Astrocyte (in vitro differentiated cells and primary cell): ENCODE measurements around the gene PADI6. TPM values are rescaled to one million over a fixed set of nuclear protein-coding genes. Genes with fewer than 3 reads are reported as not detected.
"Not testable (repeated sequence)": the region's sequence is repeated elsewhere in the genome, so short reads cannot be mapped to it uniquely, and the experiment has no call there.

ENCODE experiments used
- DNase-seq: peaks from one replicate; pipeline ENCODE4 v3.0.0-alpha.2; 2010; ENCODE audit warnings: low read depth
- FAIRE-seq: peaks from 2 replicates; lab custom pipeline; 2011; peaks lifted over from hg19 to GRCh38; lab: Jason Lieb, UNC
- H2AFZ ChIP-seq: 2 replicates; pipeline ENCODE4 v1.6.0; 2012; ENCODE audit warnings: low read depth, low read length, inconsistent platforms
- H3K27ac ChIP-seq: 2 replicates; pipeline ENCODE4 v1.5.1; 2011; ENCODE audit warnings: low read depth, low read length, inconsistent platforms
- H3K27me3 ChIP-seq: 2 replicates; pipeline ENCODE4 v1.6.0; 2011; ENCODE audit warnings: low read length, inconsistent platforms; ENCODE audit not compliant: insufficient read depth
- H3K36me3 ChIP-seq: 2 replicates; pipeline ENCODE4 v1.5.1; 2011; ENCODE audit warnings: low read length, inconsistent platforms; ENCODE audit not compliant: insufficient read depth
- H3K4me1 ChIP-seq: 2 replicates; pipeline ENCODE4 v1.5.1; 2011; ENCODE audit warnings: low read length, inconsistent platforms; ENCODE audit not compliant: insufficient read depth
- H3K4me2 ChIP-seq: 2 replicates; pipeline ENCODE4 v1.6.0; 2012; ENCODE audit warnings: low read length, inconsistent platforms
- H3K4me3 ChIP-seq: 2 replicates; pipeline ENCODE4 v1.5.1; 2011; ENCODE audit warnings: low read depth, mild to moderate bottlenecking, low read length, inconsistent platforms; ENCODE audit not compliant: insufficient read depth
- H3K79me2 ChIP-seq: 2 replicates; pipeline ENCODE4 v1.6.0; 2012; ENCODE audit warnings: mild to moderate bottlenecking, low read length, inconsistent platforms; ENCODE audit not compliant: insufficient read depth
- H3K9ac ChIP-seq: 2 replicates; pipeline ENCODE4 v1.6.0; 2012; ENCODE audit warnings: mild to moderate bottlenecking, low read length, inconsistent platforms
- H3K9me3 ChIP-seq: 2 replicates; pipeline ENCODE4 v1.5.1; 2012; ENCODE audit warnings: low read depth, mild to moderate bottlenecking, low read length, inconsistent platforms; ENCODE audit not compliant: insufficient read depth
- H4K20me1 ChIP-seq: 2 replicates; pipeline ENCODE4 v1.6.0; 2012; ENCODE audit warnings: low read length, inconsistent platforms; ENCODE audit not compliant: insufficient read depth
- H3K27ac Mint-ChIP-seq: one replicate; pipeline ENCODE4 v1.8.0; 2021; ENCODE audit warnings: mild to moderate bottlenecking, mixed read lengths; ENCODE audit not compliant: unreplicated experiment
- H3K27me3 Mint-ChIP-seq: one replicate; pipeline ENCODE4 v1.8.0; 2021; ENCODE audit warnings: low read depth, mixed read lengths; ENCODE audit not compliant: unreplicated experiment
- H3K36me3 Mint-ChIP-seq: one replicate; pipeline ENCODE4 v1.8.0; 2021; ENCODE audit warnings: low read depth, mixed read lengths; ENCODE audit not compliant: unreplicated experiment
- H3K4me1 Mint-ChIP-seq: one replicate; pipeline ENCODE4 v1.8.0; 2021; ENCODE audit warnings: low read depth, mixed read lengths; ENCODE audit not compliant: unreplicated experiment
- H3K4me3 Mint-ChIP-seq: one replicate; pipeline ENCODE4 v1.8.0; 2021; ENCODE audit warnings: mild to moderate bottlenecking, moderate library complexity, mixed read lengths; ENCODE audit not compliant: unreplicated experiment
- H3K9me3 Mint-ChIP-seq: one replicate; pipeline ENCODE4 v1.8.0; 2021; ENCODE audit warnings: mild to moderate bottlenecking, mixed read lengths; ENCODE audit not compliant: unreplicated experiment
- EZH2 ChIP-seq: IDR thresholded peaks from 2 replicates; pipeline ENCODE4 v1.6.1; 2012; ENCODE audit warnings: mild to moderate bottlenecking, low read length, inconsistent platforms; ENCODE audit not compliant: insufficient read depth
- total RNA-seq: library from RNA; stranded (reverse); gene quantifications from 2 replicates; pipeline ENCODE4 v1.2.1, GENCODE V29; 2021
- TF ChIP-seq, protein P1 (sequence below): IDR thresholded peaks from 2 replicates; pipeline ENCODE4 v1.5.1; 2011; ENCODE audit warnings: low read depth, mild to moderate bottlenecking, inconsistent platforms, low read length, moderate library complexity; ENCODE audit not compliant: insufficient read depth

The PADI6 gene
- total RNA-seq, 1 donor from 2014 or later, result not detected

DNA sequence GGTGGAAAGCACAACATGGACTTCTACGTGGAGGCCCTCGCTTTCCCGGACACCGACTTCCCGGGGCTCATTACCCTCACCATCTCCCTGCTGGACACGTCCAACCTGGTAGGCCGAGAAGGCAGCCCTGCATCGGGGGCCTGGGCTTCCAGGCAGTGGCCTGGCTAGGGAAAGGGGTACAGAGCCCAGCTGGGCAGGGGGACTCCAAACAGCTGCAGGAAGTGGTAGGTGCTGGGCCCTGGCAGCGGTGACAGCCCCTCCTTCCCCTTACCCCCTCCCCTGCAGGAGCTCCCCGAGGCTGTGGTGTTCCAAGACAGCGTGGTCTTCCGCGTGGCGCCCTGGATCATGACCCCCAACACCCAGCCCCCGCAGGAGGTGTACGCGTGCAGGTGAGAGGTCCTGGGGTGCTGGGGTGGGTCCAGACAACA lies 30.0 kb upstream of the PADI6 start:
- Histone ChIP-seq H4K20me1 (no peaks in the 10 kb centered on the region), H3K9ac (no peak overlapping the region), H3K4me1 (no peaks in the 10 kb centered on the region), H3K36me3 (no peaks in the 10 kb centered on the region), H3K27me3 (no peaks in the 10 kb centered on the region), H3K27ac (no peak overlapping the region), H3K9me3 (no peaks in the 10 kb centered on the region), H3K4me3 (no peak overlapping the region), H2AFZ (no peak overlapping the region), H3K4me2 (no peak overlapping the region), H3K79me2 (no peaks in the 10 kb centered on the region)
- TF ChIP-seq, protein P1, sequence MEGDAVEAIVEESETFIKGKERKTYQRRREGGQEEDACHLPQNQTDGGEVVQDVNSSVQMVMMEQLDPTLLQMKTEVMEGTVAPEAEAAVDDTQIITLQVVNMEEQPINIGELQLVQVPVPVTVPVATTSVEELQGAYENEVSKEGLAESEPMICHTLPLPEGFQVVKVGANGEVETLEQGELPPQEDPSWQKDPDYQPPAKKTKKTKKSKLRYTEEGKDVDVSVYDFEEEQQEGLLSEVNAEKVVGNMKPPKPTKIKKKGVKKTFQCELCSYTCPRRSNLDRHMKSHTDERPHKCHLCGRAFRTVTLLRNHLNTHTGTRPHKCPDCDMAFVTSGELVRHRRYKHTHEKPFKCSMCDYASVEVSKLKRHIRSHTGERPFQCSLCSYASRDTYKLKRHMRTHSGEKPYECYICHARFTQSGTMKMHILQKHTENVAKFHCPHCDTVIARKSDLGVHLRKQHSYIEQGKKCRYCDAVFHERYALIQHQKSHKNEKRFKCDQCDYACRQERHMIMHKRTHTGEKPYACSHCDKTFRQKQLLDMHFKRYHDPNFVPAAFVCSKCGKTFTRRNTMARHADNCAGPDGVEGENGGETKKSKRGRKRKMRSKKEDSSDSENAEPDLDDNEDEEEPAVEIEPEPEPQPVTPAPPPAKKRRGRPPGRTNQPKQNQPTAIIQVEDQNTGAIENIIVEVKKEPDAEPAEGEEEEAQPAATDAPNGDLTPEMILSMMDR, result no peak
- no peak for TF ChIP-seq EZH2
- FAIRE-seq (no peak), DNase-seq (no peak)
- Mint-ChIP-seq H3K27ac (no peak overlapping the region), H3K4me1 (peaks cover 7% of the 10 kb centered on the region), H3K9me3 (peaks cover 17% of the 10 kb centered on the region), H3K36me3 (peaks cover 5% of the 10 kb centered on the region), H3K4me3 (no peak overlapping the region), H3K27me3 (peaks cover 27% of the 10 kb centered on the region)

DNA sequence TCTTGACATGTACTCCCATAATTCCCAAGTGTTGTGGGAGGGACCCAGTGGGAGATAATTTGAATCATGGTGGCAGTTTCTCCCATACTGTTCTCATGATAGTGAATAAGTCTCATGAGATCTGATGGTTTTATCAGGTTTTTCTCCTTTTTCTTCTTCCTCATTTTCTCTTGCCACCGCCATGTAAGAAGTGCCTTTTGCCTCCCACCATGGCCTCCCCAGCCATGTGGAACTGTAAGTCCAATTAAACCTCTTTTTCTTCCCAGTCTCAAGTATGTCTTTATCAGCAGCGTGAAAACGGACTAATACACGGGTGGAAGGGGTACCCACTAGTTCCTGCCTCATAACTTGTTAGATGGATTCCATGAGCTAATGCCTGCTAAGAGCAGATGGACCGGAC lies 26.5 kb upstream of the PADI6 start:
- not testable (repeated sequence) for H3K9me3 ChIP-seq, H3K36me3 Mint-ChIP-seq, H3K36me3 ChIP-seq, H3K27ac ChIP-seq, H3K4me1 ChIP-seq, H3K27me3 ChIP-seq, H3K4me2 ChIP-seq, H4K20me1 ChIP-seq, H3K27ac Mint-ChIP-seq, DNase-seq, FAIRE-seq, H3K4me3 Mint-ChIP-seq, H3K9ac ChIP-seq, H3K4me1 Mint-ChIP-seq, H3K79me2 ChIP-seq, H3K4me3 ChIP-seq, H2AFZ ChIP-seq
- Mint-ChIP-seq H3K27me3 (peaks cover 17% of the 10 kb centered on the region), H3K9me3 (peaks cover 17% of the 10 kb centered on the region)

DNA sequence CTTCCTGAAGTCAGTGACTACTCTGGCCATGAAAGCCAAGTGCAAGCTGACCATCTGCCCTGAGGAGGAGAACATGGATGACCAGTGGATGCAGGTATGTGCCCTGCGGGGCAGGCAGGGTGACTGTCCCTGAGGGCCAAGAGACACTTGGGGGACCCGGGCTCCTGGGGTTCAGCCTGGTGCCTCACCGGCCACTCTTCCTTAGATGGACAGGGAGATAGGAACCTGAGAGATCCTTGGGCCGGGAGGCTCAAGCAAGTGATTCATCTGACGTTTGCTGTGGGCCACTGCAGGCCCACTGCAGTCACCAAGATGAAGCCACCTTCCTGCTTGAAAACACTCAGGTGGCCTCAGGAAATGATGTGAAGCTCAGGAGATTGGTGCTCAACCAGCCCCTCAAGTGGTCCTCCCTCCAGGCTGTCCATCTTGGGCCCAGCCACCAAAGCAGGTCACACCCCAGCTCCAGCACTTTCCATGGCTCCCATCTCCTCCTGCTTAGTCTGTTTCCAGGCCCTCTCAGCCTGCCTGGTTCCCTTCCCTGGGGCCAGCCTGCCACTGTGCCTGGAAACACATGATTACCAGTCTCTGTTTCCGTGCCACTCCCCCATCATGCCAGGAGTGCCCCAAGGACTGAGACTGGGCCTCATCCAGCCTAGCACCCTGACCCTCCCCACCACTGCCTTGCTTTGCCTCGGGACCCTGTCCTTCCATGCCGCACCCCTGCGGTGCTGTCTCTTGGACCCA lies 25.8 kb upstream of the PADI6 start:
- no peaks in the 10 kb centered on the region for H4K20me1 ChIP-seq
- H3K4me3 ChIP-seq, result no peak overlapping the region
- FAIRE-seq, result no peak
- H3K27me3 Mint-ChIP-seq, result peaks cover 18% of the 10 kb centered on the region
- TF ChIP-seq, protein P1, result no peak
- TF ChIP-seq EZH2, result no peak
- H3K9ac ChIP-seq, result no peak overlapping the region
- no peaks in the 10 kb centered on the region for H3K36me3 ChIP-seq
- peaks cover 17% of the 10 kb centered on the region for H3K9me3 Mint-ChIP-seq
- no peak for DNase-seq
- H2AFZ ChIP-seq, result no peak overlapping the region
- H3K79me2 ChIP-seq, result no peaks in the 10 kb centered on the region
- H3K36me3 Mint-ChIP-seq, result peaks cover 5% of the 10 kb centered on the region
- no peaks in the 10 kb centered on the region for H3K27me3 ChIP-seq
- no peak overlapping the region for H3K4me2 ChIP-seq
- H3K27ac Mint-ChIP-seq, result no peak overlapping the region
- no peak overlapping the region for H3K27ac ChIP-seq
- no peak overlapping the region for H3K4me3 Mint-ChIP-seq
- H3K4me1 Mint-ChIP-seq, result peaks cover 4% of the 10 kb centered on the region
- H3K9me3 ChIP-seq, result no peaks in the 10 kb centered on the region
- peaks cover 6% of the 10 kb centered on the region for H3K4me1 ChIP-seq
